Loucy (cell line): ENCODE measurements around the gene CAST.

Experiments used
- H2AFZ ChIP-seq: fragments of 200-600 bp; sonication (generic); 2 replicates; pipeline ENCODE4 v1.6.0; 2016; ENCODE audit warnings: antibody characterized with exemption, mild to moderate bottlenecking, low read length, moderate library complexity
- H3F3A ChIP-seq: fragments of 200-600 bp; 2 replicates; pipeline ENCODE4 v1.6.0; 2016; ENCODE audit warnings: antibody characterized with exemption, low read depth, mild to moderate bottlenecking
- H3K27me3 ChIP-seq: fragments of 200-600 bp; sonication (generic); 2 replicates; pipeline ENCODE4 v1.6.1; 2014; ENCODE audit warnings: low read length, mild to moderate bottlenecking; ENCODE audit not compliant: insufficient read depth, poor library complexity, severe bottlenecking
- H3K36me3 ChIP-seq: fragments of 200-600 bp; sonication (generic); 2 replicates; pipeline ENCODE4 v1.6.1; 2016; ENCODE audit warnings: low read length; ENCODE audit not compliant: insufficient read depth
- H3K4me1 ChIP-seq: fragments of 200-600 bp; sonication (generic); 2 replicates; pipeline ENCODE4 v1.5.1; 2014; ENCODE audit warnings: low read length, mild to moderate bottlenecking; ENCODE audit not compliant: insufficient read depth, poor library complexity, severe bottlenecking
- H3K4me2 ChIP-seq: fragments of 200-600 bp; sonication (generic); 2 replicates; pipeline ENCODE4 v1.6.0; 2014; ENCODE audit warnings: antibody characterized with exemption, low read length, low read depth, mild to moderate bottlenecking; ENCODE audit not compliant: poor library complexity, severe bottlenecking
- H3K4me3 ChIP-seq: fragments of 200-600 bp; sonication (generic); 2 replicates; pipeline ENCODE4 v1.5.1; 2014; ENCODE audit warnings: low read length, mild to moderate bottlenecking, mixed read lengths; ENCODE audit not compliant: poor library complexity, severe bottlenecking
- H3K79me2 ChIP-seq: fragments of 200-600 bp; sonication (generic); 2 replicates; pipeline ENCODE4 v1.6.1; 2014; ENCODE audit warnings: low read length; ENCODE audit not compliant: insufficient read depth
- H3K9ac ChIP-seq: fragments of 200-600 bp; sonication (generic); 2 replicates; pipeline ENCODE4 v1.6.0; 2014; ENCODE audit warnings: mild to moderate bottlenecking, low read depth, low read length, moderate library complexity; ENCODE audit not compliant: poor library complexity, severe bottlenecking
- H3K9me2 ChIP-seq: fragments of 200-600 bp; sonication (generic); replicated peaks from 2 replicates; pipeline ENCODE4 v1.6.1; 2016; ENCODE audit warnings: low read depth, low read length, mixed read lengths
- H3K9me3 ChIP-seq: fragments of 200-600 bp; sonication (generic); 2 replicates; pipeline ENCODE4 v1.6.1; 2014; ENCODE audit warnings: mild to moderate bottlenecking, antibody characterized with exemption, low read length, low read depth; ENCODE audit not compliant: insufficient read depth
- H4K20me1 ChIP-seq: fragments of 200-600 bp; sonication (generic); 2 replicates; pipeline ENCODE4 v1.6.0; 2014; ENCODE audit warnings: antibody characterized with exemption, low read length, mild to moderate bottlenecking; ENCODE audit not compliant: insufficient read depth, poor library complexity, severe bottlenecking
- CTCF ChIP-seq: fragments of 200-600 bp; sonication (generic); conservative IDR thresholded peaks from 2 replicates; pipeline ENCODE4 v1.5.1; 2014; ENCODE audit warnings: mild to moderate bottlenecking, antibody characterized with exemption, low read length
- EZH2phosphoT487 ChIP-seq: fragments of 200-600 bp; IDR thresholded peaks from 2 replicates; pipeline ENCODE4 v1.6.1; 2018; ENCODE audit warnings: antibody characterized with exemption, mild to moderate bottlenecking, moderate library complexity, borderline replicate concordance

CAST gene

GRCh38 chr5:96752341-96753016, 90.3 kb downstream of the CAST start:
- H3K4me2 ChIP-seq: no peak overlapping the region

GRCh38 chr5:96753017-96753397, 90.8 kb downstream of the CAST start:
- Histone ChIP-seq H3K27me3 (no peaks in the 10 kb centered on the region), H3K79me2 (no peaks in the 10 kb centered on the region), H3K9me2 (no peaks in the 10 kb centered on the region), H3K4me3 (no peak overlapping the region), H3F3A (no peaks in the 10 kb centered on the region), H4K20me1 (no peaks in the 10 kb centered on the region), H3K36me3 (peaks cover 20% of the 10 kb centered on the region; the same call in 1 of the 2 replicates), H2AFZ (no peak overlapping the region), H3K4me1 (peaks cover 14% of the 10 kb centered on the region), H3K9ac (no peak overlapping the region), H3K9me3 (no peaks in the 10 kb centered on the region), H3K4me2 (no peak overlapping the region)
- TF ChIP-seq EZH2phosphoT487 (no peak), CTCF (no peak)

More at GRCh38 chr5:96752341-96753016, 90.3 kb downstream of the CAST start:
- Histone ChIP-seq H3F3A (no peaks in the 10 kb centered on the region), H3K27me3 (no peaks in the 10 kb centered on the region), H4K20me1 (no peaks in the 10 kb centered on the region), H3K9me3 (no peaks in the 10 kb centered on the region), H3K36me3 (peaks cover 19% of the 10 kb centered on the region; the same call in 1 of the 2 replicates), H3K79me2 (no peaks in the 10 kb centered on the region), H3K4me1 (peaks cover 14% of the 10 kb centered on the region), H3K9me2 (no peaks in the 10 kb centered on the region), H3K4me3 (no peak overlapping the region), H2AFZ (no peak overlapping the region), H3K9ac (no peak overlapping the region)
- peak; percentile 75 for TF ChIP-seq CTCF
- no peak for TF ChIP-seq EZH2phosphoT487

- Histone ChIP-seq H3K4me1 (peaks cover 14% of the 10 kb centered on the region), H3K79me2 (no peaks in the 10 kb centered on the region), H3K4me3 (no peak overlapping the region), H3K9ac (no peak overlapping the region), H3F3A (no peaks in the 10 kb centered on the region), H4K20me1 (no peaks in the 10 kb centered on the region), H3K9me2 (no peaks in the 10 kb centered on the region), H3K36me3 (peaks cover 15% of the 10 kb centered on the region; the same call in 1 of the 2 replicates), H3K9me3 (no peaks in the 10 kb centered on the region), H3K27me3 (no peaks in the 10 kb centered on the region), H2AFZ (no peak overlapping the region), H3K4me2 (no peak overlapping the region)
- no peak for TF ChIP-seq EZH2phosphoT487
- TF ChIP-seq CTCF: no peak
Observed at GRCh38 chr5:96753848-96754247, 91.7 kb downstream of the CAST start.
